Stimulated activated CD4-positive, alpha-beta T cell treated with anti-CD3 and anti-CD28 coated beads, TNF-alpha, amount 100 ng/mL, for 1 hour (primary cell): Measurements from ENCODE around the gene CDC14C.

ENCODE experiments used
- DNase-seq, 3 donors: peaks; one replicate each; pipeline ENCODE4 v3.0.0-alpha.2; 2020; ENCODE audit warnings: low read depth in 3 of 3, low spot score in 1 of 3

Gene CDC14C

GRCh38 chr7:48971173-48971572 is 46.8 kb downstream of the CDC14C start:
- DNase-seq, result no peak

GRCh38 chr7:48976253-48976652 is 51.9 kb downstream of the CDC14C start:
- no peak for DNase-seq

GRCh38 chr7:48976850-48977249 is 52.5 kb downstream of the CDC14C start:
- no peak for DNase-seq
